Upper lobe of left lung (tissue), 6 donors: ENCODE results near the gene CACNB4. TPM values are rescaled to one million over a fixed set of nuclear protein-coding genes. Genes with fewer than 3 reads are reported as not detected.

ENCODE experiments used
- ATAC-seq, 2 donors: fragments of 200-7000 bp; cut with Tn5 transposase; one replicate each; pipeline ENCODE4 v1.9.1; 2022; ENCODE audit warnings: mild to moderate bottlenecking in 2 of 2, moderate library complexity in 2 of 2; ENCODE audit not compliant: low FRiP score in 2 of 2
- DNase-seq, 2 donors: peaks; one replicate each; pipeline ENCODE4 v3.0.0-alpha.2; 2019 to 2020
- H3K27ac ChIP-seq, 4 donors: fragments of 200-600 bp; sonication (generic); one replicate each; pipeline ENCODE4 v1.5.1; 2016 to 2019
- H3K27me3 ChIP-seq, 4 donors: fragments of 200-600 bp; sonication (generic); one replicate each; pipeline ENCODE4 v1.5.1; 2017 to 2019
- H3K36me3 ChIP-seq, 4 donors: fragments of 200-600 bp; sonication (generic); one replicate each; pipeline ENCODE4 v1.5.1; 2016 to 2019
- H3K4me1 ChIP-seq, 4 donors: fragments of 200-600 bp; sonication (generic); one replicate each; pipeline ENCODE4 v1.5.1; 2018 to 2019
- H3K4me3 ChIP-seq, 4 donors: fragments of 200-600 bp; sonication (generic); one replicate each; pipeline ENCODE4 v1.5.1; 2017 to 2019; ENCODE audit warnings: mild to moderate bottlenecking in 2 of 4, moderate library complexity in 1 of 4
- H3K9me3 ChIP-seq, 4 donors: fragments of 200-600 bp; sonication (generic); one replicate each; pipeline ENCODE4 v1.5.1; 2018 to 2019
- CTCF ChIP-seq, 6 experiments: fragments of 450-650 bp in 4 of 6; fragments of 200-600 bp in 2 of 6; sonication (generic) in 2 of 6; IDR thresholded peaks; one replicate each; pipeline ENCODE4 v1.5.1; 2016 to 2019; ENCODE audit warnings: antibody characterized with exemption in 6 of 6
- EP300 ChIP-seq, 4 donors: sonication (generic); formaldehyde crosslinking; IDR thresholded peaks; one replicate each; pipeline ENCODE4 v1.5.1; 2017; ENCODE audit warnings: antibody characterized with exemption in 4 of 4, control low read depth in 2 of 4
- POLR2A ChIP-seq, 4 donors: fragments of 450-650 bp; IDR thresholded peaks; one replicate each; pipeline ENCODE4 v1.5.1; 2016 to 2017; ENCODE audit warnings: antibody characterized with exemption in 4 of 4, mild to moderate bottlenecking in 2 of 4
- POLR2AphosphoS5 ChIP-seq, 2 donors: sonication (generic); formaldehyde crosslinking; IDR thresholded peaks; one replicate each; pipeline ENCODE4 v1.5.1; 2017; ENCODE audit warnings: antibody characterized with exemption in 2 of 2
- WGBS, 2 donors: methylation state at CpG; one replicate each; pipeline ENCODE4 v1.1.5; 2017 to 2018; 5-methylcytosine and 5-hydroxymethylcytosine counted together
- total RNA-seq, 6 donors: library from RNA; depleted of rRNA in 4 of 6; stranded (reverse); fragments of >200 nt in 4 of 6; gene quantifications; one replicate each; pipeline versions ENCODE4 v1.1.0 to v1.2.1, GENCODE V29; 2016 to 2021
- donor health status: DM: no; HTN: no; CAD: no; lungs with moderate emphysema.
- donor health status: DM: no; HTN: yes; CAD: no; lungs with severe emphysema.

Gene CACNB4
- total RNA-seq, 6 donors from 2014 or later: 7.7 to 21.0 (median 12.8) TPM

GRCh38 chr2:152097801-152098495 lies 896 bp downstream of the CACNB4 start:
- ATAC-seq (peak; percentile 45 to 86), DNase-seq (peak; percentile 35 to 90)
- TF ChIP-seq CTCF (IDR thresholded peaks at IDR 0.05): no peak
- no peak for TF ChIP-seq POLR2AphosphoS5 (IDR thresholded peaks at IDR 0.05)
- Histone ChIP-seq H3K4me3 (peak overlapping the region; percentile 63 to 83 (median 74)), H3K27ac (peak overlapping the region; percentile 6 to 75 (median 40)), H3K4me1 (peaks cover 13 to 29% (median 21%) of the 10 kb centered on the region in 4 donors), H3K27me3 (peaks cover 0 to 7% (median 2%) of the 10 kb centered on the region in 4 donors), H3K36me3 (no peaks in the 10 kb centered on the region), H3K9me3 (no peaks in the 10 kb centered on the region)
- WGBS, 2 donors: 1 to 3% methylated on average over 11 to 40 of the region's 52 CpGs

- peak overlapping the region in 3 of 4 donors; percentile 16 to 75 (median 41) for H3K27ac ChIP-seq
- DNase-seq (peak in 1 of 2 donors; percentile 46), ATAC-seq (peak; percentile 12 to 68)
- H3K4me3 ChIP-seq: peak overlapping the region; percentile 63 to 83 (median 74)
- no peaks in the 10 kb centered on the region for H3K9me3 ChIP-seq
- WGBS, 2 donors: 13 to 19% methylated on average over 12 to 13 of the region's 13 CpGs
- peaks cover 0 to 7% (median 2%) of the 10 kb centered on the region in 4 donors for H3K27me3 ChIP-seq
- H3K4me1 ChIP-seq: peaks cover 13 to 29% (median 21%) of the 10 kb centered on the region in 4 donors
- H3K36me3 ChIP-seq: no peaks in the 10 kb centered on the region
- TF ChIP-seq POLR2AphosphoS5 (IDR thresholded peaks at IDR 0.05) (peak in 1 of 2 donors; percentile 22), CTCF (IDR thresholded peaks at IDR 0.05) (no peak)
These were observed 1.5 kb downstream of the CACNB4 start for GRCh38 chr2:152097290-152097800.

- WGBS, 2 donors: 73 to 97% methylated on average over 1 of the region's 1 CpG
- ATAC-seq (no peak), DNase-seq (no peak)
- Histone ChIP-seq H3K27ac (no peak overlapping the region), H3K36me3 (no peaks in the 10 kb centered on the region), H3K9me3 (no peaks in the 10 kb centered on the region), H3K4me3 (no peak overlapping the region), H3K4me1 (peaks cover 13 to 29% (median 21%) of the 10 kb centered on the region in 4 donors), H3K27me3 (peaks cover 0 to 7% (median 2%) of the 10 kb centered on the region in 4 donors)
- no peak for TF ChIP-seq POLR2A (IDR thresholded peaks at IDR 0.05)
- TF ChIP-seq EP300 (IDR thresholded peaks at IDR 0.05): no peak
- TF ChIP-seq POLR2AphosphoS5 (IDR thresholded peaks at IDR 0.05): no peak
- no peak for TF ChIP-seq CTCF (IDR thresholded peaks at IDR 0.05)
These were observed 3.7 kb downstream of the CACNB4 start for GRCh38 chr2:152095146-152095545.

- ATAC-seq (no peak), DNase-seq (no peak)
- H3K4me1 ChIP-seq: peaks cover 9 to 24% (median 19%) of the 10 kb centered on the region in 4 donors
- TF ChIP-seq POLR2A (IDR thresholded peaks at IDR 0.05) (no peak), EP300 (IDR thresholded peaks at IDR 0.05) (no peak), CTCF (IDR thresholded peaks at IDR 0.05) (no peak), POLR2AphosphoS5 (IDR thresholded peaks at IDR 0.05) (no peak)
- no peaks in the 10 kb centered on the region for H3K36me3 ChIP-seq
- no peak overlapping the region for H3K4me3 ChIP-seq
- peaks cover 0 to 4% (median 0%) of the 10 kb centered on the region in 4 donors for H3K27me3 ChIP-seq
- H3K9me3 ChIP-seq: no peaks in the 10 kb centered on the region
- H3K27ac ChIP-seq: no peak overlapping the region
- WGBS, 2 donors: 84 to 92% methylated on average over 2 of the region's 2 CpGs
These were observed 4.8 kb downstream of the CACNB4 start for GRCh38 chr2:152094014-152094413.
